ENCODE data around the gene ADGRB3. TPM values are rescaled to one million over a fixed set of nuclear protein-coding genes. Genes with fewer than 3 reads are reported as not detected.

The ADGRB3 gene
- total and polyA plus RNA-seq, 2 donors (not counting 1 experiment from before 2014, with no cell fraction given): not detected

DNA sequence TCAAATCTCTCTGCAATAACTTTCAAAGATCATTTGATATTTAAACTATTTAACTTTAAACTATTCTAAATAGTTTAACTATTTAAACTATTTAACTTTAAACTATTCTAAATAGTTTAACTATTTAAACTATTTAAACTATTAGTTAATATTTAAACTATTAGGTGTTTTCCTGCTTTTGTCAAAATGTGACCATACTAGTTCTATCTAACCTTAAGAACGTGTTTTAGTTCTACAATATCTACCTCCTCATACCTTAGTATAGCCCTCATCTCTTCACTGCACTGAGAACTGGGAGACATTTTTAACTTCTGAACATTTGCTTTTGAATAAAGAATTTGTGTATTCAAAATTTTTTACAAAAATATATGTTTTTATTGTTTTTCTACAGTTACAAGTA is 429.1 kb downstream of the ADGRB3 start:
- Histone ChIP-seq H3K79me2 (ENCODE audit: control insufficient read depth, insufficient read depth, low read length) (no peaks in the 10 kb centered on the region), H3K9me3 (ENCODE audit: control extremely low read depth in 1 of 3, control insufficient read depth in 2 of 3, insufficient read depth in 1 of 3, low read length in 2 of 3) (no peaks in the 10 kb centered on the region), H3K27me3 (replicated peaks in 1 of 4; ENCODE audit: control extremely low read depth in 1 of 4, control insufficient read depth in 3 of 4, insufficient read depth in 4 of 4, low read length in 3 of 4) (no peaks in the 10 kb centered on the region), H3K4me1 (ENCODE audit: control insufficient read depth in 2 of 2, insufficient read depth in 2 of 2, low read length in 2 of 2) (no peaks in the 10 kb centered on the region), H3K36me3 (replicated peaks in 1 of 2; ENCODE audit: control extremely low read depth in 1 of 2, control insufficient read depth in 1 of 2, extremely low read depth in 1 of 2, insufficient read depth in 2 of 2, low read length in 1 of 2) (no peaks in the 10 kb centered on the region), H2AFZ (ENCODE audit: insufficient read depth, low read depth, low read length, poor library complexity, severe bottlenecking) (no peak overlapping the region), H4K20me1 (ENCODE audit: control insufficient read depth, insufficient read depth, low read length, poor library complexity, severe bottlenecking) (no peaks in the 10 kb centered on the region), H3K4me2 (replicated peaks; ENCODE audit: low read depth, low read length, poor library complexity, severe bottlenecking) (no peak overlapping the region), H3K27ac (ENCODE audit: low read length in 2 of 2) (no peak overlapping the region), H3K9ac (ENCODE audit: low read length) (no peak overlapping the region), H3K4me3 (ENCODE audit: control extremely low read depth in 1 of 5, extremely low read depth in 1 of 5, insufficient read depth in 1 of 5, low read depth in 2 of 5, low read length in 4 of 5) (no peak overlapping the region)
- Mint-ChIP-seq H3K27me3 (no peaks in the 10 kb centered on the region), H3K27ac (no peak overlapping the region), H3K9me3 (ENCODE audit: insufficient read depth) (no peaks in the 10 kb centered on the region), H3K4me3 (no peak overlapping the region), H3K4me1 (no peaks in the 10 kb centered on the region)
- ChIA-PET POLR2A (no interaction called here), CTCF (no interaction called here)
- ATAC-seq (ENCODE audit: low read depth) (no peak), DNase-seq (no peak)
- WGBS (ENCODE audit: insufficient coverage): no CpG with 5 or more reads among the region's 1 CpG
- TF ChIP-seq EZH2 (IDR thresholded peaks at IDR 0.05; ENCODE audit: borderline replicate concordance, insufficient read depth, low read depth, low read length, poor library complexity, severe bottlenecking): no peak
- TF ChIP-seq, protein P1, sequence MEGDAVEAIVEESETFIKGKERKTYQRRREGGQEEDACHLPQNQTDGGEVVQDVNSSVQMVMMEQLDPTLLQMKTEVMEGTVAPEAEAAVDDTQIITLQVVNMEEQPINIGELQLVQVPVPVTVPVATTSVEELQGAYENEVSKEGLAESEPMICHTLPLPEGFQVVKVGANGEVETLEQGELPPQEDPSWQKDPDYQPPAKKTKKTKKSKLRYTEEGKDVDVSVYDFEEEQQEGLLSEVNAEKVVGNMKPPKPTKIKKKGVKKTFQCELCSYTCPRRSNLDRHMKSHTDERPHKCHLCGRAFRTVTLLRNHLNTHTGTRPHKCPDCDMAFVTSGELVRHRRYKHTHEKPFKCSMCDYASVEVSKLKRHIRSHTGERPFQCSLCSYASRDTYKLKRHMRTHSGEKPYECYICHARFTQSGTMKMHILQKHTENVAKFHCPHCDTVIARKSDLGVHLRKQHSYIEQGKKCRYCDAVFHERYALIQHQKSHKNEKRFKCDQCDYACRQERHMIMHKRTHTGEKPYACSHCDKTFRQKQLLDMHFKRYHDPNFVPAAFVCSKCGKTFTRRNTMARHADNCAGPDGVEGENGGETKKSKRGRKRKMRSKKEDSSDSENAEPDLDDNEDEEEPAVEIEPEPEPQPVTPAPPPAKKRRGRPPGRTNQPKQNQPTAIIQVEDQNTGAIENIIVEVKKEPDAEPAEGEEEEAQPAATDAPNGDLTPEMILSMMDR (IDR thresholded peaks at IDR 0.05): no peak
- intact Hi-C loops (cut with micrococcal nuclease): no loop called here

DNA sequence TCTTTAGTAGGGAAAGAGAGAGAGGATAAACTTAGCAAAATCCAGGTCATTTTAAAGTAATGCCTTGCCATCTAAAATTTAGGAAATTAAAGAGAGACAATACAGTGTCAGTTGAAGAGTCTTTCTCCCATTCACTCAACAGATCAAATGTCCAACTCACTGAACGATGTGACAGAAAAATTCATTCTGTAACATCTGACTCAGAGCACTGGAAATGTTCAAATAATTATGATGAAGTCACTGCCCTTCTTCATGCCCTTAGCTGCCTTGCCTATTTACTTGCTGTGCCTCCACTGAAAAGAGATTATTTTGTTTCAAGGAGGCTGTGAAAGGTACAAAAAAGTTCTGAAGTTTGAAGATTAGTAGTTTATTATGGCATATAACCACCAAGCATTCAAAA is 434.8 kb downstream of the ADGRB3 start:
- DNase-seq (no peak), ATAC-seq (ENCODE audit: low read depth) (no peak)
- H3K27me3 Mint-ChIP-seq: no peaks in the 10 kb centered on the region
- H3K27ac ChIP-seq (ENCODE audit: low read length in 2 of 2): no peak overlapping the region
- WGBS (ENCODE audit: insufficient coverage): no CpG with 5 or more reads among the region's 1 CpG
- no peaks in the 10 kb centered on the region for H3K27me3 ChIP-seq (replicated peaks in 1 of 4; ENCODE audit: control extremely low read depth in 1 of 4, control insufficient read depth in 3 of 4, insufficient read depth in 4 of 4, low read length in 3 of 4)
- no peaks in the 10 kb centered on the region for H3K9me3 Mint-ChIP-seq (ENCODE audit: insufficient read depth)
- no peaks in the 10 kb centered on the region for H3K9me3 ChIP-seq (ENCODE audit: control extremely low read depth in 1 of 3, control insufficient read depth in 2 of 3, insufficient read depth in 1 of 3, low read length in 2 of 3)
- H3K4me1 ChIP-seq (ENCODE audit: control insufficient read depth in 2 of 2, insufficient read depth in 2 of 2, low read length in 2 of 2): no peaks in the 10 kb centered on the region
- ChIA-PET CTCF (no interaction called here), POLR2A (no interaction called here)
- intact Hi-C loops (cut with micrococcal nuclease): no loop called here
- no peaks in the 10 kb centered on the region for H3K4me1 Mint-ChIP-seq
- H3K4me3 Mint-ChIP-seq: no peak overlapping the region
- H3K27ac Mint-ChIP-seq: no peak overlapping the region
- H4K20me1 ChIP-seq (ENCODE audit: control insufficient read depth, insufficient read depth, low read length, poor library complexity, severe bottlenecking): no peaks in the 10 kb centered on the region
- no peaks in the 10 kb centered on the region for H3K36me3 ChIP-seq (replicated peaks in 1 of 2; ENCODE audit: control extremely low read depth in 1 of 2, control insufficient read depth in 1 of 2, extremely low read depth in 1 of 2, insufficient read depth in 2 of 2, low read length in 1 of 2)
- H3K4me2 ChIP-seq (replicated peaks; ENCODE audit: low read depth, low read length, poor library complexity, severe bottlenecking): no peak overlapping the region
- H3K4me3 ChIP-seq (ENCODE audit: control extremely low read depth in 1 of 5, extremely low read depth in 1 of 5, insufficient read depth in 1 of 5, low read depth in 2 of 5, low read length in 4 of 5): no peak overlapping the region
- H3K79me2 ChIP-seq (ENCODE audit: control insufficient read depth, insufficient read depth, low read length): no peaks in the 10 kb centered on the region
- TF ChIP-seq EZH2 (IDR thresholded peaks at IDR 0.05; ENCODE audit: borderline replicate concordance, insufficient read depth, low read depth, low read length, poor library complexity, severe bottlenecking): no peak
- TF ChIP-seq, protein P1 (IDR thresholded peaks at IDR 0.05): no peak
- no peak overlapping the region for H2AFZ ChIP-seq (ENCODE audit: insufficient read depth, low read depth, low read length, poor library complexity, severe bottlenecking)
- no peak overlapping the region for H3K9ac ChIP-seq (ENCODE audit: low read length)
